ENCODE measurements around the gene MORN1.

The MORN1 gene

DNA sequence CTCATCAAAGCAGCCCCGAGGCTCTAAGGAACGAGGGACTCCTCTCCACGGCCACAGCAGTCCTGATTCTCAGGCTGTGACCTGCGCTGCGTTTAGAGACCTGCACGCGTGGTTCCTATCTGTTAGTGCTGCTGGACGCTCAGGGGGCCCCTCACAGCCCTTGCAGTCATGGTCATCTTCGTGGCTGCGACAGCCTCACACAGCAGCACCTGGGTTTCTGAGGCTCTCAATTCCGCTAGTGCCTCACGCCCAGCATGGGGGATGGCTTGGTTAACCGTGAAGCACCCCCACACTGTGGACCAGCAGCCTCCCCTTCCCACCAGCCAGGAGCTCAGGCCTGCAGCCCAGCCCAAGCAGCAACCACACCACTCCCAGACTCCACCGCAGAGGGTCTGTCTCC lies 7.8 kb downstream of the MORN1 start:
- no peaks in the 10 kb centered on the region for H3K36me3 ChIP-seq (ENCODE audit: insufficient read depth, low read length)
- H4K20me1 ChIP-seq (ENCODE audit: insufficient read depth, low read length, poor library complexity, severe bottlenecking), result no peaks in the 10 kb centered on the region
- TF ChIP-seq, protein P1, sequence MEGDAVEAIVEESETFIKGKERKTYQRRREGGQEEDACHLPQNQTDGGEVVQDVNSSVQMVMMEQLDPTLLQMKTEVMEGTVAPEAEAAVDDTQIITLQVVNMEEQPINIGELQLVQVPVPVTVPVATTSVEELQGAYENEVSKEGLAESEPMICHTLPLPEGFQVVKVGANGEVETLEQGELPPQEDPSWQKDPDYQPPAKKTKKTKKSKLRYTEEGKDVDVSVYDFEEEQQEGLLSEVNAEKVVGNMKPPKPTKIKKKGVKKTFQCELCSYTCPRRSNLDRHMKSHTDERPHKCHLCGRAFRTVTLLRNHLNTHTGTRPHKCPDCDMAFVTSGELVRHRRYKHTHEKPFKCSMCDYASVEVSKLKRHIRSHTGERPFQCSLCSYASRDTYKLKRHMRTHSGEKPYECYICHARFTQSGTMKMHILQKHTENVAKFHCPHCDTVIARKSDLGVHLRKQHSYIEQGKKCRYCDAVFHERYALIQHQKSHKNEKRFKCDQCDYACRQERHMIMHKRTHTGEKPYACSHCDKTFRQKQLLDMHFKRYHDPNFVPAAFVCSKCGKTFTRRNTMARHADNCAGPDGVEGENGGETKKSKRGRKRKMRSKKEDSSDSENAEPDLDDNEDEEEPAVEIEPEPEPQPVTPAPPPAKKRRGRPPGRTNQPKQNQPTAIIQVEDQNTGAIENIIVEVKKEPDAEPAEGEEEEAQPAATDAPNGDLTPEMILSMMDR (conservative IDR thresholded peaks at IDR 0.05; ENCODE audit: low read length), result no peak
- TF ChIP-seq EZH2phosphoT487 (IDR thresholded peaks at IDR 0.05; ENCODE audit: borderline replicate concordance), result no peak
- no peak overlapping the region for H3K9ac ChIP-seq (ENCODE audit: low read depth, low read length, poor library complexity, severe bottlenecking)
- no peaks in the 10 kb centered on the region for H3F3A ChIP-seq (ENCODE audit: low read depth)
- no peak overlapping the region for H2AFZ ChIP-seq (ENCODE audit: low read length)
- no peaks in the 10 kb centered on the region for H3K9me3 ChIP-seq (ENCODE audit: insufficient read depth, low read depth, low read length)
- H3K4me2 ChIP-seq (ENCODE audit: low read depth, low read length, poor library complexity, severe bottlenecking), result no peak overlapping the region
- H3K4me1 ChIP-seq (ENCODE audit: insufficient read depth, low read length, poor library complexity, severe bottlenecking), result no peaks in the 10 kb centered on the region
- no peaks in the 10 kb centered on the region for H3K79me2 ChIP-seq (ENCODE audit: insufficient read depth, low read length)
- H3K9me2 ChIP-seq (replicated peaks; ENCODE audit: low read depth, low read length), result no peaks in the 10 kb centered on the region
- H3K4me3 ChIP-seq (ENCODE audit: low read length, poor library complexity, severe bottlenecking), result no peak overlapping the region
- no peaks in the 10 kb centered on the region for H3K27me3 ChIP-seq (ENCODE audit: insufficient read depth, low read length, poor library complexity, severe bottlenecking)

DNA sequence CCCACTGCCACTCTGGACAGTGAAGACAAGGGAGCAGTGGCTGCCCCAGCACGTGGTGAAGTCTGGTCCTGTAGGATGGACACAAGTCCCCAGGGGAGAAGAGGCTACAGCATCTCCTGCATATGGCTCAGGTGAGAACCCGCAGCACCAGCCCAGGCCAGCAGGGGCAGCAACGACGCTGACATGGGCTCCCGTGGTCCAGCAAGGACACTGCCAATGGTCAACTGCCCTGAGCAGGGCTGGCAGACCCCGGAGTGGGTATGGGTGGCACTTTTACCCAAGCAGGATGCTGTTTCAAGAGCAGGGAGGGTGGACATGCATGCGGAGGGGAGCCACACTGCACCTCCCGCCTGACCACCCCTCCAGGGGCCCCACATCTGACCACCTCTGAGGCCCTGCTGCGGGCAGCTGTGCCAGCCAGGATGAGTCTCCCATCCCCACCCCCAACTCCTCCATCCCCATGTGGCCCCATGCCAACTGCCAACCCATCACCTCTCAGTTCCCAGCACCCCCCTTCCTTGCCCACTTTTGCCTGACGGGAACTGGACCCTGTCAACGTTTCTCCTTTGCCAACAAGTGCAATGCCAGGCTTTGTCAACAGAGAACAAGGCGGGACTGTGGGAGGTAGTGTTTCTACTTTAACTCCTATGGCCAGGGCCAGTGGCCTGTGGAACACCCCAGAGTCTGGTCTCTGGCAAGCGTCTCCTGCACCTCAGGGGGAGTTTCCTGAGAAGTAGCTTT lies 8.6 kb downstream of the MORN1 start:
- no peaks in the 10 kb centered on the region for H3K27me3 ChIP-seq (ENCODE audit: insufficient read depth, low read length, poor library complexity, severe bottlenecking)
- H3K4me2 ChIP-seq (ENCODE audit: low read depth, low read length, poor library complexity, severe bottlenecking), result no peak overlapping the region
- H2AFZ ChIP-seq (ENCODE audit: low read length), result no peak overlapping the region
- H3K9me3 ChIP-seq (ENCODE audit: insufficient read depth, low read depth, low read length), result no peaks in the 10 kb centered on the region
- H3K9ac ChIP-seq (ENCODE audit: low read depth, low read length, poor library complexity, severe bottlenecking), result no peak overlapping the region
- no peak for TF ChIP-seq EZH2phosphoT487 (IDR thresholded peaks at IDR 0.05; ENCODE audit: borderline replicate concordance)
- TF ChIP-seq, protein P1 (conservative IDR thresholded peaks at IDR 0.05; ENCODE audit: low read length), result peak; percentile 46
- H3K79me2 ChIP-seq (ENCODE audit: insufficient read depth, low read length), result no peaks in the 10 kb centered on the region
- H3K9me2 ChIP-seq (replicated peaks; ENCODE audit: low read depth, low read length), result no peaks in the 10 kb centered on the region
- H3F3A ChIP-seq (ENCODE audit: low read depth), result no peaks in the 10 kb centered on the region
- H3K4me1 ChIP-seq (ENCODE audit: insufficient read depth, low read length, poor library complexity, severe bottlenecking), result no peaks in the 10 kb centered on the region
- no peak overlapping the region for H3K4me3 ChIP-seq (ENCODE audit: low read length, poor library complexity, severe bottlenecking)
- H4K20me1 ChIP-seq (ENCODE audit: insufficient read depth, low read length, poor library complexity, severe bottlenecking), result no peaks in the 10 kb centered on the region
- no peaks in the 10 kb centered on the region for H3K36me3 ChIP-seq (ENCODE audit: insufficient read depth, low read length)

GRCh38 chr1:2381741-2382620 lies 9.4 kb downstream of the MORN1 start:
- Histone ChIP-seq H3K27me3 (ENCODE audit: insufficient read depth, low read length, poor library complexity, severe bottlenecking) (no peaks in the 10 kb centered on the region), H3K9ac (ENCODE audit: low read depth, low read length, poor library complexity, severe bottlenecking) (no peak overlapping the region)

More at GRCh38 chr1:2381741-2382620, 9.4 kb downstream of the MORN1 start:
- H3K36me3 ChIP-seq (ENCODE audit: insufficient read depth, low read length), result no peaks in the 10 kb centered on the region
- no peaks in the 10 kb centered on the region for H3K9me2 ChIP-seq (replicated peaks; ENCODE audit: low read depth, low read length)
- H3F3A ChIP-seq (ENCODE audit: low read depth), result no peaks in the 10 kb centered on the region
- no peaks in the 10 kb centered on the region for H3K79me2 ChIP-seq (ENCODE audit: insufficient read depth, low read length)
- no peak overlapping the region for H2AFZ ChIP-seq (ENCODE audit: low read length)
- H3K4me1 ChIP-seq (ENCODE audit: insufficient read depth, low read length, poor library complexity, severe bottlenecking), result no peaks in the 10 kb centered on the region
- no peak overlapping the region for H3K4me2 ChIP-seq (ENCODE audit: low read depth, low read length, poor library complexity, severe bottlenecking)
- no peaks in the 10 kb centered on the region for H4K20me1 ChIP-seq (ENCODE audit: insufficient read depth, low read length, poor library complexity, severe bottlenecking)
- H3K9me3 ChIP-seq (ENCODE audit: insufficient read depth, low read depth, low read length), result no peaks in the 10 kb centered on the region
- no peak overlapping the region for H3K4me3 ChIP-seq (ENCODE audit: low read length, poor library complexity, severe bottlenecking)
- no peak for TF ChIP-seq EZH2phosphoT487 (IDR thresholded peaks at IDR 0.05; ENCODE audit: borderline replicate concordance)
- TF ChIP-seq, protein P1 (conservative IDR thresholded peaks at IDR 0.05; ENCODE audit: low read length), result peak; percentile 86
